Activated CD8-positive, alpha-beta memory T cell treated with anti-CD3 and anti-CD28 coated beads, Interleukin-2, amount 50 U/mL, for 24 hours (primary cell): ENCODE measurements around the gene GNPDA2.

Experiments used
- DNase-seq: peaks from one replicate; pipeline ENCODE4 v3.0.0-alpha.2; 2020; ENCODE audit errors: extremely low read depth

The GNPDA2 gene

DNA sequence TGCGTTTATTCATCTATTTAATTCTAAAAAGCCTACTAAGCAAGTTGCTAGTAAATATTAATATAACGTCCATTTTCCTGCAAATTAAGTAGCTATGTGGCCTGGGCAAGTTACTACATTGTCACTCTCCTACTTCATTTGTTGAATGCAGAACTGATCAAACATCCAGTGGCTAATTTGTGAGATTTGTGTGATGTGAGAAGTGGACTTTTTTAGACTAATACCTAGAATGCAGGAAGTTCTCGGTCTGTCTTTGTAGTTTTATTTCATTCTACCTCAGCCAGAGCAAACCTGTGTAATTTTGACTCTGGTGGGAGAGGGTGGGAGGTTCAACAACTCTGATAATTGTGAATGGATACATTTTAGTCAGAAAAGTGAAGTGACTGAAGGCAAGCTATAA is 47.3 kb downstream of the GNPDA2 start:
- DNase-seq: no peak

DNA sequence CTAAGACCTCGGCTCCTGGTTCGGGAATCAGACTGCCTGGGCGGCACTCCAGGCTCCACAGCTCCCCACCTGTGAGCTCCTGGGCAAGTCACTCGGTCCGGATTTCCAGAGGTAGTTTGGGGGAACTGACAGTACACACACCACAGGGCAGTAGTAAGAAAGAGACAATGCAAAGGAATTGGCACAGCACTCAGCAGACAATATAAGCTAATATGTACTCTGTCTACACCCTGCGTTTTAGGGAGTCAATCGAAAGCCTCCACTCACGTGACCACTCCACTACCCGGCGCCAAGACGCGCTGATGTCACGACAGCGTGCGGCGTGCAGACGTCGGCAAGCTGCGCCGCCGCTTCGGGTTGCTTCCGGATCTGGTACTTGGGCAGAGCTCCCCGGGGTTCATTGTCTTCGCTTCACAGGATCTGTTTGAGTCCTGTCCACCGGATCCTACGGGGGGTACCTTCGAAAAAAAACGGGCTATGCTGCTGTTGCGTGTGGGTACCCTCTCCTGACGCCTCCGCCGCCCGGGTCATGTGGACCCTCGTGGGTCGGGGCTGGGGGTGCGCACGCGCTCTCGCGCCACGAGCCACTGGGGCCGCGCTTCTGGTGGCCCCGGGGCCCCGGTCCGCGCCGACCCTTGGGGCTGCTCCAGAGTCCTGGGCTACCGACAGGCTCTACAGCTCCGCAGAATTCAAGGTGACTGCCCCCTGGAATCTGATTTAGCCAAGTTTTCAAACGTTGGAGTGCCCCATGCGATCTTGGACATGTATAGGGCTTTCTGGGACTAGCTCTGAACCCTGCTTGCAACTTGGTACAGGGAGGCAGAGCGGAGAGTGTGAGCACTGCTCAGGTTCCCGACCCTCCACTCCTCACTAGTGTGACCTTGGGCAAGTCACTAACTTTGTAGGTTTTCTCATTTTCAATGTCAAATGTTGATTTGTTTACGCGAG is 48.0 kb downstream of the GNPDA2 start, which contains the start of gene GUF1:
TSS of gene GUF1 (plus strand) at position 327 of the 948 bp plus-strand sequence. CDS start at position 530, 203 bp downstream.
- DNase-seq: peak; percentile 74

DNA sequence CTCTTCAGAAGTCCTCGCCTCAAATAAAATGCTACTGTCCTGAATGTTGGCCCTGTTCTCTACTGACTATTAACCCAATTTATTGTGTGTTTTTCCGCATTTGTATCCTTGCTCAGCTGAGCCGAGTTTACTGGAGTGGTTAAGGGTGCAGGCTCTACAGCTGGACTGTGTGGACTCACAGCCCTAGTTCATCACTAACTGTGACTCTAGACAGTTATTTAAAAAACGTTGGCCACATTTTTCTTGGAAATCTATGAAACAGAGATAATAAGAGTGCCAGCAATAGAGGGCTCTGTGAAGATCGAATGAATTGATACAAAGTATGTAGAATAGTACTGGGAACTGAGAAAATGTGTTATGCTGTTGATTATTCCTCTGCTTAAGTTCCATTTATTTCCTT is 51.0 kb downstream of the GNPDA2 start:
- no peak for DNase-seq

DNA sequence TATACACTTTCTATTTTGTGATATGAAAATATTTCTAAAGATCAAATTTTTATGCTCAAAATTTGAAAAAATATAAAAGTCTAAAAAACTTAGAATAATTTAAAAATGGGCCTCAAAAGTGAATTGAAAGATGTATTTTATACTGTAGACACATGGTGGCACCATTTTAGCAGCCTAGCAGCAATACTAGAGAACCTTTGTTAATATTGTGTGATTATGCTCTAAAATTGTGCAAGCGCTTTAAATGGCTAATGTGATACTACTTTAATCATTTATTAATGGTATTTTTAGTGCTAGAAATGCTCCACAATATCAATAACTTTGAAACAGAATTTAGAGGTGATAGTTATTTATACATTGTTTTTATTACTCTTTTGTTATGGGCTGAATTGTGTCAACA is 51.9 kb downstream of the GNPDA2 start:
- DNase-seq: no peak

DNA sequence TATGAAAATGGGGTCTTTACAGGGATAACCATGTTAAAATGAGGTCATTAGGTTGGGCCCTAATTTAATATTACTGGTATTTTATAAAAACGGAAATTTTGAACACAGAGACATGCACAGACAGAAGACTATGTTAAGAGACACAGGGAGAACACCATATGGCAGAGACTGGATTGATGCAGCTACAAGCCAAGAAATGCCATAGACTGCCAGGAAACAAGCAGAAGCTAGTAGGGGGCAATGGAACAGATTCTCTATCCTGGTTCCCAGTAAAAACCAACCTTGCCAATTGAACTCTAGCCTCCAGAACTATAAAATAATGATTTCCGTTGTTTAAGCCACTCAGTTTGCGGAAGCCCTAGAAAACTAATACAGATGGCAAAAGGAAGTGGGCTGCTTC is 54.7 kb downstream of the GNPDA2 start:
- DNase-seq: no peak

DNA sequence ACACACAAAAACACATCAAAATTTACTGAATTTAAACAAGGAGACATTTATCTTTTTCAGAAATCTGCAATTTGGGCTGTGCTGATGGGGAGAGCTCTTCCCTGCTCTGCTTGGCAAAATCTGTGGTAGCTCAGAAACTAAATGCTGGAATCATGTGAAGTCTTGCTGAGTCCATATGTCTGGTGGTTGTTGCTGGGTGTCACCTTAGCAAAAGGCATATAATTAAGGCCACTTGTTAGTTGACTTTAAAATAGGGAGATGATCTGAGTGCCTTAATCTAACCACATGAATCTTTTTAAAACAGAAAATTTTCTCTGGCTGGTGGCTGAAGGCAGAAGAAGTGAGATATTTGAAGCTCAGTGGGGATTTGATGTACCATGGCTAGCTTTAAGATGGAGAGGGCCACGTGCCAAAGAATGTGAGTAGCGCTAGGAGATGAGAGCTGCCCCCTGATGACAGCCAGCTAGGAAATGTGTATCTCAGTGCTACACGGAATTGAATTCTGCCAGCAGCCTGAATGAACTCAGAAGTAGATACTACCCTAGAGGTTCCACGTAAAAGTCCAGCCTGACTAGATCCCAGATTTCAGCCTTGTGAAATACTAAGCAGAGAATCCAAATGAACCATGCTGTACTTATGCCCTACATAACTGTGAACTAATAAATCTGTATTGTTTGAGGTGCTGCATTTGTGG is 55.7 kb downstream of the GNPDA2 start:
- no peak for DNase-seq

DNA sequence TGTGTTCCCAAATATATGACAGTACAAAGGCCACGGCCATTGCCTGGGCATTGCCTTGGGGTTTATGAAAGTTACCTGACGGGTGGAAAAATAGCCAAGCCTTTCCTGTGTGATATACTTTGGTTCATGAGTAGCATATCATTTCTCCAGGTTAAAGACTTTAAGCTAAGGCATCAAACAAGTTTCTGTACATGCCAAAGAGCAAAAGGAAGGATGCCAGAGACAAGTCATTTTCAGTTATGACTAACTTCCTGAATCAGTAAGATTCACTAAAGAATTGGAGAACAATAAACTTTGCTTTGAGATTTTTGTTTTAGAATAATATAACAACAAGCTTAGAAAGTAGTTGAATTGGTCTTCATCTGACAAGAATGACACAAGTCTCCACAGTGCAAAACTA is 57.8 kb downstream of the GNPDA2 start:
- DNase-seq: no peak

DNA sequence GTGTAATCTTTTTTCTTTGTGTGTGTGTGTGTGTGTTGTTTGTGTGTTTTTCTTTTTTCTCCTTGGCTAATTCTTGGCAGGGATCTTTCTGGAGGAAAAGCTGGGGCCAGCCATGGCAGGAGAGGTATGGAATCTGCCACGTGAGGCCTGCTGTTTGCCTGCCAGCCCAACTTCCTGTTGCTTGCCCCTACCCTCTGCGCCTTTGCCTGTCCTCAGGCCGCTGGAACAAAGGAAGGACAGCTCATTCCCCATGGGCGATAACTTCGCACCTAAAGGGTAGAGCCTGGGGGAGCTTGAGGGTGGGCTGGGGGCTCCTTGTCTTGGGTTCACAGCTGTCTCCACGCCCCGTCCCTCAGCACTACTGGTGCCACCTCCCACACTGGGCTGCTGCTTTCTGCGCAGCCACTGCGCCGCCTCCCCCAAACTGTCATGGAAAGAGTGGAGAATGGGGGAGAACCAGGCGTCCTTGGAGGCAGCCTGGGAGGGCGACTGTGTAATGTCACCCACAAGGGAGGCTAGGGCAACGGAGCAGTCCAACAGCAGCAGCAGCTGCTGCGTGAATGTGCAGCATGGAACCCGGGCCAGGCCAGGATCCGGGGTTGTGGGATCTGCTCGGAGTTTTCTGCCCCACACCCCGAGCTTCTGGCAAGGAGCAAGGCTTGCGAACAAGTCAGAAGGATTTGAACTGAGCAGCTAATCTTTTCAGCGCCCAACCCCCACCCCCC is 62.7 kb downstream of the GNPDA2 start:
- DNase-seq: no peak

DNA sequence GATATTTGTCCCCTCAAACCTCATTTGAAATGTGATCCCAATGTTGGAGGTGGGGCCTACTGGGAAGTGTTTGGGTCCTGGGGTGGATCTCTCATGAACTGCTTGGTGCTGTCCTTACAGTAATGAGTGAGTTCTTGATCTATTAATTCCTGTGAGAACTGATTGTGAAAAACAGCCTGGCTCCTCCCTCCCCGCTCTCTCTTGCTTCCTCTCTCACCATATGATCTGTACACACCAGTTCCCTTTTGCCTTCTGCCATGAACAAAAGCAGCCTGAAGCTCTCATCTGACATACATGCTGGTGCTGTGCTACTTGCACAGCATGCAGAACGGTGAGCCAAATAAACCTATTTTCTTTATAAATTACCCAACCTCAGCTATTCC is 63.7 kb downstream of the GNPDA2 start:
- no peak for DNase-seq

DNA sequence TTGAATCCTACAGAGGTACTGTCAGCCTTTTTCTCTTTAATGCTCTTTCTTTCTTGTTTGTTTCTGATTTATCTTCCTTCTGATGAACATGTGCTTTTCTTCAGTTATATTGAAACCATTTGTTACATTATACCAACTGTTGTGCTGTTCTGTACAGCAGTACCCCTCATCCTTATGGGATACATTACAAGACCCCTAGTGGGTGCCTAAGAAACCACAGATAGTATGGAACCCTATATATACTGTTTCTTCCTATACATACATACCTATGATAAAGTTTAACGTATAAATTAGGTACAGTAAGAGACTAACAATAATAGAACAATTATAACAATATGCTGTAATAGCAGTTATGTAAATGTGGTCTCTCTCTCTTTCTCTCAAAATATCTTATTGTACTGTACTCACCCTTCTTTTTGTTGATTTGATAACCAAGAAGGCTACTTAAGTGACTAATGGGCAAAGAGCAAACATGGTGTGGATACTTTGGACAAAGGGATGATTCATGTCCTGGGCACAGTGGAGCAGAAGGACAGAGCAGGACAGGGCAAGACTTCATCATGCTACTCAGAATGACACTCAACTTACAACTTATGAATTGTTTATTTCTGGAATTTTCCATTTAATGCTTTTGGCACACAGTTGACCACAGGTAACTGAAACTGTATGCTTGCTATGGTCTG is 64.3 kb downstream of the GNPDA2 start:
- no peak for DNase-seq

DNA sequence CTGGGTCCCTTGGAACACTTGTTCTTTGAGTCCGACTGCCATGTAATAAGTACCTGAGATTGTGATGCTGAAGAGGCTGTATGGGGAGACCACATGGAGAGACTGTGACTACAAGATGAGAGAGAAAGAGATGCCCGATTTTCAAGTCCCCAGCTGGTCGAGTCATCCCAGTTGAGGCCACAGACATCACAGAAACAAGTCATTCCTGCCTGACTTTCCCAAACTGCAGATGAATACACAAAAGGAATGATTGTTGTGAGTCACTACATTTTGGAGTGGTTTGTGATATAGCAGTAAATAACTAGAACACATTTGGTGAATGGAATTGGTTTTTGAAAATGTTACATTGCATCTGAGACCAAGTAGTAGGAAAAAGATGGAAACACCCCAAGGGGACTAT is 66.0 kb downstream of the GNPDA2 start:
- no peak for DNase-seq

DNA sequence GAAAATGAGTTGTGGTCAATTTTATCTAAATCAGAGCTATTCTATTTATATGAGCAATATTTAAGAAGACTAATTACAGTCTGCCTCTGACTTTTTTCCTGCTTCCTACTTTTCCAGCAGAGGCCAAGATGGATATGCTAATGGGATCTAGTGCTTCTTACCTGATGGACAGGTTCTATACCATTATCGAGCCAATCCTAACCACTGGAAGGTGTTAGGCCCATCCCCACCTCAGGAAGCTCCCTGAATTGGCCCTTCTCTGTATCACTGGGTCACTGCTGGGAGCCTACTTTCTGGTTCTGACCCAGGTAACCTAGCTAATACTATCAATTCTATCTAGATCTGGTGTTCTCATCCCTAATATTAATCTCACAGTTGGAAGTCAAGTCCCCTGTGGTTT is 74.4 kb downstream of the GNPDA2 start:
- no peak for DNase-seq
